Measurements from ENCODE around the gene PLAGL2. TPM values are rescaled to one million over a fixed set of nuclear protein-coding genes. Genes with fewer than 3 reads are reported as not detected.
A peak's percentile ranks its signal among the peaks of the same experiment; 100 is the strongest.

Gene PLAGL2
- total and polyA plus RNA-seq, 2 of the 8 experiments (the other 6 are each of a cell fraction or from before 2014, with no cell fraction given), result 20.6 to 25.4 TPM

DNA sequence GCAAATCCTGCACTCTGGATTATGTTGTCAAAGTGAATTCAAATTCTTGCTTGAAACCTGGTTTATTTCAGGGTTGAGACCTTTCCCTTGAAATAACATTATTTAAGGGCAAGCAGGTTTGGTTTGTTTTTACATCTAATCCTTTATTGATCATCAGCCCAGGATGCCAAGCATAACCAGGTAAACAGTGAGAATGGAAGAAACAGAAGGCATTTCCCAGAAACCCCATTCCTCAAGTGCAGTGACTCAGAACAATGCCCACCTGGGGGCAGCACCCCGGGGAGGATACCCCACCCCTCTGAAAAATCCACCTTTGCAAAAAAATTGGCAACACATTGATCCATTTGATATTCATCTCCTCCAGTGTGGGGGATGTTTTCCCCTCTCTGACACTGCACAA lies 32.7 kb upstream of the PLAGL2 start:
- H3K27me3 ChIP-seq (replicated peaks in 1 of 4; ENCODE audit: control insufficient read depth in 3 of 4, extremely low read depth in 1 of 4, insufficient read depth in 3 of 4, low read length in 3 of 4), result no peaks in the 10 kb centered on the region
- no peak overlapping the region for H2BK5ac ChIP-seq (ENCODE audit: low read depth, low read length)
- H4K20me1 ChIP-seq (replicated peaks in 1 of 2; ENCODE audit: control insufficient read depth in 1 of 2, insufficient read depth in 2 of 2, low read length in 2 of 2), result peaks cover 0 to 1% of the 10 kb centered on the region in 2 experiments
- peak in 1 of 2 experiments; percentile 48 for DNase-seq (ENCODE audit: low read depth in 1 of 2, low spot score in 2 of 2)
- no peak overlapping the region for H3K14ac ChIP-seq (ENCODE audit: insufficient read length)
- H2BK15ac ChIP-seq (ENCODE audit: low read length), result no peak overlapping the region
- no peak overlapping the region for H2BK20ac ChIP-seq (ENCODE audit: low read length)
- no peak overlapping the region for H3K27ac ChIP-seq (ENCODE audit: low read depth, low read length)
- H3K9me3 ChIP-seq (ENCODE audit: insufficient read depth in 2 of 2, low read depth in 1 of 2, low read length in 1 of 2), result no peaks in the 10 kb centered on the region; a peak in 1 of 4 replicates
- WGBS, 2 experiments (ENCODE audit: extremely low coverage in 1 of 2, insufficient coverage in 1 of 2, insufficient read length in 1 of 2, insufficient replicate concordance in 2 of 2, low coverage in 1 of 2, low lambda C conversion rate in 2 of 2, missing lambda C conversion rate in 1 of 2), result 24% methylated on average over 1 of the region's 1 CpG; no CpG with 5 or more reads in 1 of the 2 experiments
- H2BK120ac ChIP-seq (replicated peaks; ENCODE audit: low read depth, low read length), result no peak overlapping the region
- no peak overlapping the region for H3K9ac ChIP-seq (replicated peaks in 1 of 4; ENCODE audit: extremely low read depth in 1 of 4, low read depth in 3 of 4, low read length in 3 of 4)
- ChIA-PET POLR2A (ENCODE audit: partially characterized antibody) (interaction anchor here (0.6 to 3.2 kb wide), 4 partner anchors 10 to 39 kb away, joined by 3 to 13 read pairs (median 3); no protein-coding TSS in a partner anchor), CTCF (ENCODE audit: partially characterized antibody) (interaction anchor here (0.6 to 1.3 kb wide), 6 partner anchors 14 to 441 kb away, joined by 3 to 4 read pairs (median 3); no protein-coding TSS in a partner anchor)
- H4K91ac ChIP-seq (replicated peaks; ENCODE audit: insufficient read length, low read length), result no peak overlapping the region
- H3K23ac ChIP-seq (ENCODE audit: insufficient read length), result no peak overlapping the region
- no peak for FAIRE-seq
- peaks cover 0 to 7% (median 4%) of the 10 kb centered on the region in 4 experiments; a peak in 4 of 7 replicates for H3K4me1 ChIP-seq (replicated peaks in 1 of 4; ENCODE audit: control insufficient read depth in 3 of 4, insufficient read depth in 4 of 4, low read length in 3 of 4)
- no peak overlapping the region for H3K4ac ChIP-seq (replicated peaks; ENCODE audit: insufficient read length, low read depth, low read length)
- no peak overlapping the region for H3K4me3 ChIP-seq (ENCODE audit: extremely low read depth in 1 of 4, insufficient read depth in 2 of 4, low read depth in 3 of 4, low read length in 4 of 4)
- H3K4me2 ChIP-seq (ENCODE audit: insufficient read depth in 1 of 2, low read depth in 2 of 2, low read length in 2 of 2), result peak overlapping the region; percentile 21 to 38; a peak in 3 of 4 replicates
- H3K23me2 ChIP-seq (ENCODE audit: low read depth, low read length), result no peaks in the 10 kb centered on the region
- H2BK12ac ChIP-seq (ENCODE audit: low read depth, low read length), result no peak overlapping the region
- no peak overlapping the region for H4K8ac ChIP-seq (ENCODE audit: extremely low read depth, insufficient read depth, low read length)
- no peaks in the 10 kb centered on the region for H3K79me2 ChIP-seq (ENCODE audit: control insufficient read depth in 1 of 2, insufficient read depth in 2 of 2, low read length in 2 of 2)
- no peak overlapping the region for H2AFZ ChIP-seq (ENCODE audit: low read length)
- H4K5ac ChIP-seq (ENCODE audit: insufficient read length, low read depth, low read length), result no peak overlapping the region
- H3K36me3 ChIP-seq (ENCODE audit: control insufficient read depth in 2 of 4, insufficient read depth in 4 of 4, low read length in 3 of 4), result peaks cover under 1 to 6% (median 3%) of the 10 kb centered on the region in 4 experiments; a peak in 5 of 8 replicates
- H2AK5ac ChIP-seq (ENCODE audit: low read depth, low read length), result no peak overlapping the region
- no peaks in the 10 kb centered on the region for H3K79me1 ChIP-seq (ENCODE audit: low read depth, low read length)
- H3K18ac ChIP-seq (ENCODE audit: extremely low read depth, low read length), result no peak overlapping the region
- no peak overlapping the region for H3K56ac ChIP-seq (replicated peaks; ENCODE audit: insufficient read length, low read depth, low read length)
- TF ChIP-seq PHF8 (conservative IDR thresholded peaks at IDR 0.05; ENCODE audit: low read depth, low read length), result no peak
- no peak for TF ChIP-seq RNF2 (IDR thresholded peaks at IDR 0.05; ENCODE audit: borderline replicate concordance, low read depth, low read length, missing control alignments, poor library complexity, severe bottlenecking)
- TF ChIP-seq BRCA1 (IDR thresholded peaks at IDR 0.05; ENCODE audit: low read depth, low read length), result no peak
- TF ChIP-seq CHD1 (IDR thresholded peaks at IDR 0.05; ENCODE audit: low read depth, low read length), result no peak
- TF ChIP-seq, protein P1, sequence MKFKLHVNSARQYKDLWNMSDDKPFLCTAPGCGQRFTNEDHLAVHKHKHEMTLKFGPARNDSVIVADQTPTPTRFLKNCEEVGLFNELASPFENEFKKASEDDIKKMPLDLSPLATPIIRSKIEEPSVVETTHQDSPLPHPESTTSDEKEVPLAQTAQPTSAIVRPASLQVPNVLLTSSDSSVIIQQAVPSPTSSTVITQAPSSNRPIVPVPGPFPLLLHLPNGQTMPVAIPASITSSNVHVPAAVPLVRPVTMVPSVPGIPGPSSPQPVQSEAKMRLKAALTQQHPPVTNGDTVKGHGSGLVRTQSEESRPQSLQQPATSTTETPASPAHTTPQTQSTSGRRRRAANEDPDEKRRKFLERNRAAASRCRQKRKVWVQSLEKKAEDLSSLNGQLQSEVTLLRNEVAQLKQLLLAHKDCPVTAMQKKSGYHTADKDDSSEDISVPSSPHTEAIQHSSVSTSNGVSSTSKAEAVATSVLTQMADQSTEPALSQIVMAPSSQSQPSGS (IDR thresholded peaks at IDR 0.05; ENCODE audit: low read length), result no peak
- TF ChIP-seq POLR2A (IDR thresholded peaks at IDR 0.05; ENCODE audit: control extremely low read depth in 1 of 2, low read depth in 2 of 2, low read length in 2 of 2), result no peak

All from H1 (cell line).